HepG2 (cell line): ENCODE results near the gene TGFA. TPM values are rescaled to one million over a fixed set of nuclear protein-coding genes. Genes with fewer than 3 reads are reported as not detected.

Experiments used
- EEA1 ChIP-seq: sonication (generic); formaldehyde crosslinking; IDR thresholded peaks from 2 replicates; pipeline ENCODE4 v1.5.1; 2020; ENCODE audit warnings: mild to moderate bottlenecking, missing genetic modification reagents, borderline replicate concordance
- ELF4 ChIP-seq: sonication (generic); formaldehyde crosslinking; IDR thresholded peaks from 2 replicates; pipeline ENCODE4 v1.5.0; 2020; ENCODE audit warnings: missing genetic modification reagents, mild to moderate bottlenecking, moderate library complexity, borderline replicate concordance
- HIVEP1 ChIP-seq: sonication (generic); formaldehyde crosslinking; IDR thresholded peaks from 2 replicates; pipeline ENCODE4 v1.4.0; 2020; ENCODE audit warnings: mild to moderate bottlenecking, missing genetic modification reagents
- HOXA3 ChIP-seq: sonication (generic); formaldehyde crosslinking; IDR thresholded peaks from 2 replicates; pipeline ENCODE4 v1.5.0; 2020; ENCODE audit warnings: missing genetic modification reagents
- HOXA7 ChIP-seq: sonication (generic); formaldehyde crosslinking; IDR thresholded peaks from 2 replicates; pipeline ENCODE4 v1.8.1; 2022; ENCODE audit warnings: mild to moderate bottlenecking, missing genetic modification reagents, moderate library complexity
- NFYB ChIP-seq: sonication (generic); formaldehyde crosslinking; IDR thresholded peaks from 2 replicates; pipeline ENCODE4 v1.4.0; 2020; ENCODE audit warnings: missing genetic modification reagents
- SOX5 ChIP-seq: IDR thresholded peaks from 2 replicates; pipeline ENCODE4 v1.6.1; 2016; ENCODE audit warnings: borderline replicate concordance
- ZC3H4 ChIP-seq: sonication (generic); formaldehyde crosslinking; IDR thresholded peaks from 2 replicates; pipeline ENCODE4 v1.4.0; 2020; ENCODE audit warnings: missing genetic modification reagents, borderline replicate concordance
- ZNF468 ChIP-seq: sonication (generic); formaldehyde crosslinking; IDR thresholded peaks from 2 replicates; pipeline ENCODE4 v1.8.0; 2022; ENCODE audit warnings: mild to moderate bottlenecking, moderate library complexity, missing genetic modification reagents
- polyA plus RNA-seq, 8 experiments: library from polyadenylated mRNA; depleted of rRNA in 3 of 8; stranded (reverse) in 7 of 8; unstranded in 1 of 8; fragments of >200 nt; fragmentation: Illumina TruSeq in 4 of 8; extraction: Trizol in 4 of 8; gene quantifications; 2 replicates each; pipeline versions ENCODE4 v1.2.1 to v1.2.3, GENCODE V29; 2011 to 2016; ENCODE audit warnings: low read depth in 4 of 8, missing spikeins in 1 of 8, mixed read lengths in 1 of 8; ENCODE audit not compliant: insufficient read depth in 1 of 8
- total RNA-seq, 5 experiments: library from RNA; depleted of rRNA; stranded (reverse); fragments of >200 nt; fragmentation: Illumina TruSeq; extraction: Trizol; gene quantifications; 2 replicates each; pipeline ENCODE4 v1.2.3, GENCODE V29; 2016; ENCODE audit warnings: low read depth in 1 of 5
- TF ChIP-seq, protein P1 (sequence below): sonication (generic); formaldehyde crosslinking; IDR thresholded peaks from 2 replicates; pipeline ENCODE4 v1.5.0; 2020; ENCODE audit warnings: mild to moderate bottlenecking, missing genetic modification reagents, borderline replicate concordance
- TF ChIP-seq, protein P2 (sequence below), 2 experiments: sonication (generic) in 1 of 2; formaldehyde crosslinking in 1 of 2; IDR thresholded peaks; 2 replicates each; pipeline versions ENCODE4 v1.6.1 to v1.9.0; 2014 to 2022; ENCODE audit warnings: antibody characterized with exemption in 1 of 2, borderline replicate concordance in 1 of 2, inconsistent platforms in 1 of 2, low read depth in 1 of 2, missing genetic modification reagents in 1 of 2
- TF ChIP-seq, protein P3 (sequence below), 2 experiments: fragments of 450-650 bp in 1 of 2; sonication (generic) in 1 of 2; formaldehyde crosslinking; IDR thresholded peaks; 2 replicates each; pipeline versions ENCODE4 v1.5.0 to v1.8.0; 2020 to 2022; ENCODE audit warnings: mild to moderate bottlenecking in 1 of 2, missing genetic modification reagents in 1 of 2
- TF ChIP-seq, protein P4 (sequence below): sonication (generic); formaldehyde crosslinking; IDR thresholded peaks from 2 replicates; pipeline ENCODE4 v1.4.0; 2020; ENCODE audit warnings: missing genetic modification reagents, borderline replicate concordance

Gene TGFA
- total and polyA plus RNA-seq, 2 of the 13 experiments (the other 11 are each of a cell fraction or from before 2014, with no cell fraction given), result 7.8 to 15.3 TPM

DNA sequence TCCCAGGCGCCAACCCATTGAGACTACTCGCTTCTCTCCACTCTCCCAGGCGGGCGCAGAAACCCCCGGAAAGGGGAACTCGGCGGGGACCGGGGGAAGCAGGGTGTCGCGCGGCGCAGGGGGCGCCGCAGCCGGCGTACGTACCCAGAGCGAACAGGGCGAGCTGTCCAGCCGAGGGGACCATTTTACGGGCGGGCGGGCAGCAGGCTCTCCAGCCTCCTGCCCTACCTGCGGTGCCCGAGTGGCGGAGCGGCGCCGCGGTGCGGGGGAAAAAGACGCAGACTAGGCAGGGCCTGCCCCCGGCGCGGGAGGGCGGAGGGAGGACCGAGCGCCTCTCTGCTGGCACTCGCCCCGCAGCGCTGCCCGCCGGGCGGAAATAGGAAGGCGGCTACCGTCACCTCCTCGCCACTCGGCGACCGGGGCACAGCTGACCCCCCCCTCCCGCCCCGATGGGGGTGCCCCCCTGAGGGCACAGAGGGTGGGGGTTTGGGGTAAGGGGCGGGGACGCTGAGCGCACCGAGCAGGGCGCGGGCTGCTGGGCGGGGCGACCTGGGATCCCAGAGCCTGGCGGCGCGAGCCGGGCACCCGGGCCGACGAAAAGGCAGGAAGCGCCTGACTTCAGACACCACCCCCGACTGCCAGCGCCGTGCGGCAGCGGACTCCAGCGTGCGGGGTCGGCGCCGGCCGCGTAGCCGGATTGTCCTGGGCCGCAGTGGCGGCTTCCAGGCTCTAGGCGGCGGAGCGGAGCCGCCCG, at the start of gene TGFA (continued):
- TF ChIP-seq, protein P1, sequence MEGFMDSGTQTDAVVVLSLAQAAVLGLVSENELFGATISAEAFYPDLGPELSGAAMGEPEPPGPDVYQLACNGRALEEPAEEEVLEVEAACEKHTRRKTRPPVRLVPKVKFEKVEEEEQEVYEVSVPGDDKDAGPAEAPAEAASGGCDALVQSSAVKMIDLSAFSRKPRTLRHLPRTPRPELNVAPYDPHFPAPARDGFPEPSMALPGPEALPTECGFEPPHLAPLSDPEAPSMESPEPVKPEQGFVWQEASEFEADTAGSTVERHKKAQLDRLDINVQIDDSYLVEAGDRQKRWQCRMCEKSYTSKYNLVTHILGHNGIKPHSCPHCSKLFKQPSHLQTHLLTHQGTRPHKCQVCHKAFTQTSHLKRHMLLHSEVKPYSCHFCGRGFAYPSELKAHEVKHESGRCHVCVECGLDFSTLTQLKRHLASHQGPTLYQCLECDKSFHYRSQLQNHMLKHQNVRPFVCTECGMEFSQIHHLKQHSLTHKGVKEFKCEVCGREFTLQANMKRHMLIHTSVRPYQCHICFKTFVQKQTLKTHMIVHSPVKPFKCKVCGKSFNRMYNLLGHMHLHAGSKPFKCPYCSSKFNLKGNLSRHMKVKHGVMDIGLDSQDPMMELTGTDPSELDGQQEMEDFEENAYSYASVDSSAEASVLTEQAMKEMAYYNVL (CRISPR knock-in tag), result 0 out of 2 replicates have a peak, but pooled peaks have one; percentile 30
- TF ChIP-seq, protein P2, sequence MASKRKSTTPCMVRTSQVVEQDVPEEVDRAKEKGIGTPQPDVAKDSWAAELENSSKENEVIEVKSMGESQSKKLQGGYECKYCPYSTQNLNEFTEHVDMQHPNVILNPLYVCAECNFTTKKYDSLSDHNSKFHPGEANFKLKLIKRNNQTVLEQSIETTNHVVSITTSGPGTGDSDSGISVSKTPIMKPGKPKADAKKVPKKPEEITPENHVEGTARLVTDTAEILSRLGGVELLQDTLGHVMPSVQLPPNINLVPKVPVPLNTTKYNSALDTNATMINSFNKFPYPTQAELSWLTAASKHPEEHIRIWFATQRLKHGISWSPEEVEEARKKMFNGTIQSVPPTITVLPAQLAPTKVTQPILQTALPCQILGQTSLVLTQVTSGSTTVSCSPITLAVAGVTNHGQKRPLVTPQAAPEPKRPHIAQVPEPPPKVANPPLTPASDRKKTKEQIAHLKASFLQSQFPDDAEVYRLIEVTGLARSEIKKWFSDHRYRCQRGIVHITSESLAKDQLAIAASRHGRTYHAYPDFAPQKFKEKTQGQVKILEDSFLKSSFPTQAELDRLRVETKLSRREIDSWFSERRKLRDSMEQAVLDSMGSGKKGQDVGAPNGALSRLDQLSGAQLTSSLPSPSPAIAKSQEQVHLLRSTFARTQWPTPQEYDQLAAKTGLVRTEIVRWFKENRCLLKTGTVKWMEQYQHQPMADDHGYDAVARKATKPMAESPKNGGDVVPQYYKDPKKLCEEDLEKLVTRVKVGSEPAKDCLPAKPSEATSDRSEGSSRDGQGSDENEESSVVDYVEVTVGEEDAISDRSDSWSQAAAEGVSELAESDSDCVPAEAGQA (IDR thresholded peaks at IDR 0.05; ENCODE audit: low read depth), result no peak
- TF ChIP-seq, protein P2 (CRISPR knock-in tag; IDR thresholded peaks at IDR 0.05; ENCODE audit: borderline replicate concordance), result no peak
- TF ChIP-seq, protein P3, sequence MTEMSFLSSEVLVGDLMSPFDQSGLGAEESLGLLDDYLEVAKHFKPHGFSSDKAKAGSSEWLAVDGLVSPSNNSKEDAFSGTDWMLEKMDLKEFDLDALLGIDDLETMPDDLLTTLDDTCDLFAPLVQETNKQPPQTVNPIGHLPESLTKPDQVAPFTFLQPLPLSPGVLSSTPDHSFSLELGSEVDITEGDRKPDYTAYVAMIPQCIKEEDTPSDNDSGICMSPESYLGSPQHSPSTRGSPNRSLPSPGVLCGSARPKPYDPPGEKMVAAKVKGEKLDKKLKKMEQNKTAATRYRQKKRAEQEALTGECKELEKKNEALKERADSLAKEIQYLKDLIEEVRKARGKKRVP (CRISPR knock-in tag; IDR thresholded peaks at IDR 0.05), result peak in 1 of 2 experiments; percentile 30; a peak in 1 of 4 replicates
- TF ChIP-seq NFYB (CRISPR knock-in tag), result no peak
- no peak for TF ChIP-seq ELF4 (CRISPR knock-in tag)
- TF ChIP-seq, protein P4, sequence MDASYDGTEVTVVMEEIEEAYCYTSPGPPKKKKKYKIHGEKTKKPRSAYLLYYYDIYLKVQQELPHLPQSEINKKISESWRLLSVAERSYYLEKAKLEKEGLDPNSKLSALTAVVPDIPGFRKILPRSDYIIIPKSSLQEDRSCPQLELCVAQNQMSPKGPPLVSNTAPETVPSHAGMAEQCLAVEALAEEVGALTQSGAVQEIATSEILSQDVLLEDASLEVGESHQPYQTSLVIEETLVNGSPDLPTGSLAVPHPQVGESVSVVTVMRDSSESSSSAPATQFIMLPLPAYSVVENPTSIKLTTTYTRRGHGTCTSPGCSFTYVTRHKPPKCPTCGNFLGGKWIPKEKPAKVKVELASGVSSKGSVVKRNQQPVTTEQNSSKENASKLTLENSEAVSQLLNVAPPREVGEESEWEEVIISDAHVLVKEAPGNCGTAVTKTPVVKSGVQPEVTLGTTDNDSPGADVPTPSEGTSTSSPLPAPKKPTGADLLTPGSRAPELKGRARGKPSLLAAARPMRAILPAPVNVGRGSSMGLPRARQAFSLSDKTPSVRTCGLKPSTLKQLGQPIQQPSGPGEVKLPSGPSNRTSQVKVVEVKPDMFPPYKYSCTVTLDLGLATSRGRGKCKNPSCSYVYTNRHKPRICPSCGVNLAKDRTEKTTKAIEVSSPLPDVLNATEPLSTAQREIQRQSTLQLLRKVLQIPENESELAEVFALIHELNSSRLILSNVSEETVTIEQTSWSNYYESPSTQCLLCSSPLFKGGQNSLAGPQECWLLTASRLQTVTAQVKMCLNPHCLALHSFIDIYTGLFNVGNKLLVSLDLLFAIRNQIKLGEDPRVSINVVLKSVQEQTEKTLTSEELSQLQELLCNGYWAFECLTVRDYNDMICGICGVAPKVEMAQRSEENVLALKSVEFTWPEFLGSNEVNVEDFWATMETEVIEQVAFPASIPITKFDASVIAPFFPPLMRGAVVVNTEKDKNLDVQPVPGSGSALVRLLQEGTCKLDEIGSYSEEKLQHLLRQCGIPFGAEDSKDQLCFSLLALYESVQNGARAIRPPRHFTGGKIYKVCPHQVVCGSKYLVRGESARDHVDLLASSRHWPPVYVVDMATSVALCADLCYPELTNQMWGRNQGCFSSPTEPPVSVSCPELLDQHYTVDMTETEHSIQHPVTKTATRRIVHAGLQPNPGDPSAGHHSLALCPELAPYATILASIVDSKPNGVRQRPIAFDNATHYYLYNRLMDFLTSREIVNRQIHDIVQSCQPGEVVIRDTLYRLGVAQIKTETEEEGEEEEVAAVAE (CRISPR knock-in tag), result no peak
- TF ChIP-seq SOX5 (CRISPR knock-in tag), result no peak
- TF ChIP-seq ZNF468 (CRISPR knock-in tag), result no peak
- TF ChIP-seq HIVEP1 (CRISPR knock-in tag), result peak; percentile 56; the same call in 1 of the 2 replicates
- TF ChIP-seq EEA1 (CRISPR knock-in tag), result peak; percentile 95; the same call in 1 of the 2 replicates
- peak; percentile 1; the same call in 1 of the 2 replicates for TF ChIP-seq HOXA3 (CRISPR knock-in tag)
- no peak for TF ChIP-seq ZC3H4 (CRISPR knock-in tag)
- no peak for TF ChIP-seq HOXA7 (CRISPR knock-in tag)
